Nephron (organoid): ENCODE results near the gene ARID1B.

ENCODE experiments used
- H3K27ac Mint-ChIP-seq, 3 experiments: 2 replicates each; pipeline ENCODE4 v1.8.0; 2020; ENCODE audit warnings: mixed read lengths in 3 of 3, mild to moderate bottlenecking in 2 of 3, moderate library complexity in 1 of 3
- H3K27me3 Mint-ChIP-seq: 2 replicates; pipeline ENCODE4 v1.8.0; 2021; ENCODE audit warnings: low read depth, mild to moderate bottlenecking, moderate library complexity, mixed read lengths
- H3K36me3 Mint-ChIP-seq: 2 replicates; pipeline ENCODE4 v1.8.0; 2020; ENCODE audit warnings: low read depth, mixed read lengths
- H3K4me1 Mint-ChIP-seq: 2 replicates; pipeline ENCODE4 v1.8.0; 2020; ENCODE audit warnings: mixed read lengths
- H3K4me3 Mint-ChIP-seq, 3 experiments: 2 replicates each; pipeline ENCODE4 v1.8.0; 2020; ENCODE audit warnings: mild to moderate bottlenecking in 3 of 3, mixed read lengths in 3 of 3, moderate library complexity in 2 of 3
- H3K9me3 Mint-ChIP-seq: 2 replicates; pipeline ENCODE4 v1.8.0; 2020; ENCODE audit warnings: mixed read lengths
- TF ChIP-seq, protein P1 (sequence below), 3 experiments: fragments of 200-600 bp; sonication (generic); IDR thresholded peaks; one replicate each; pipeline ENCODE4 v1.5.0; 2021; ENCODE audit warnings: antibody characterized with exemption in 3 of 3; ENCODE audit not compliant: unreplicated experiment in 3 of 3

The ARID1B gene

DNA sequence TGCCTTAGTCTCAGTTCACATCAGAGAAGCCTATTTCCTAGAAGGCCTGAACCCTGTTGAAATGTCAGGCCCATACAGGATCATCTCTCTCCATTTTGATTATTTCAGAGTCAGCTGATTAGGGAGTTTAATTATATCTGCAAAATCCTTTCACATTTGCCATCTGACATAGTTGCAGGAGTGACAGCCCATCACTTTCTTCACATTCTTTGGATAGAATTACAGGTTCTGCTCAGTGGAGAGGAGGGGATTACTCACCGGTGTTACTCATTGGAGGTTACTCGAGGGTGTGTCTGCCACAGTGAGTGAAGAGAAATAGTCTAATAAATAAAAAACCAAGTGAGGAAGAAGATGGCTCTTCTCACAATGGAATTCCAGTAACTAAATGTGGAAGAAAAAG, 329.3 kb downstream of the ARID1B start:
- TF ChIP-seq, protein P1, sequence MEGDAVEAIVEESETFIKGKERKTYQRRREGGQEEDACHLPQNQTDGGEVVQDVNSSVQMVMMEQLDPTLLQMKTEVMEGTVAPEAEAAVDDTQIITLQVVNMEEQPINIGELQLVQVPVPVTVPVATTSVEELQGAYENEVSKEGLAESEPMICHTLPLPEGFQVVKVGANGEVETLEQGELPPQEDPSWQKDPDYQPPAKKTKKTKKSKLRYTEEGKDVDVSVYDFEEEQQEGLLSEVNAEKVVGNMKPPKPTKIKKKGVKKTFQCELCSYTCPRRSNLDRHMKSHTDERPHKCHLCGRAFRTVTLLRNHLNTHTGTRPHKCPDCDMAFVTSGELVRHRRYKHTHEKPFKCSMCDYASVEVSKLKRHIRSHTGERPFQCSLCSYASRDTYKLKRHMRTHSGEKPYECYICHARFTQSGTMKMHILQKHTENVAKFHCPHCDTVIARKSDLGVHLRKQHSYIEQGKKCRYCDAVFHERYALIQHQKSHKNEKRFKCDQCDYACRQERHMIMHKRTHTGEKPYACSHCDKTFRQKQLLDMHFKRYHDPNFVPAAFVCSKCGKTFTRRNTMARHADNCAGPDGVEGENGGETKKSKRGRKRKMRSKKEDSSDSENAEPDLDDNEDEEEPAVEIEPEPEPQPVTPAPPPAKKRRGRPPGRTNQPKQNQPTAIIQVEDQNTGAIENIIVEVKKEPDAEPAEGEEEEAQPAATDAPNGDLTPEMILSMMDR (IDR thresholded peaks at IDR 0.05; ENCODE audit: unreplicated experiment in 3 of 3) = no peak
- Mint-ChIP-seq H3K9me3 (no peaks in the 10 kb centered on the region), H3K27me3 (no peaks in the 10 kb centered on the region), H3K4me1 (peaks cover 29% of the 10 kb centered on the region), H3K36me3 (peaks cover 39% of the 10 kb centered on the region), H3K27ac (peak overlapping the region in 1 of 3 experiments; percentile 29), H3K4me3 (no peak overlapping the region)

DNA sequence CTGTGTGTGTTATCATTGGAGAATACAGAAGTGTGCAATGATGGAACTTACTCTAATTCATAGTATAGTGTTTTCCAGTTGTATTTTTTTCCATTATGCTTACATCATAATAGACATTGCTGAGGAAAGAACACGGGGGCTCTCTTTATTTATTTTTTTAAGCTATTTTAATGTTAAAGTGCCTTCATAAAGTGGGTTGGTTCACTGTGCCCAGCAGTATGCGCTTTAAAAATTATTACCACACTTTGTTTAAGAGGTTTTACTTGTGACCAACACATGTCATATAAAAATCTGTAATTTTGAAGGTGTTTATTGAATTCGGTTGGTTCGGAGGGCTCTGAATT, 330.4 kb downstream of the ARID1B start:
- H3K9me3 Mint-ChIP-seq = no peaks in the 10 kb centered on the region
- peaks cover 29% of the 10 kb centered on the region for H3K4me1 Mint-ChIP-seq
- H3K27ac Mint-ChIP-seq = peak overlapping the region in 2 of 3 experiments; percentile 3 to 47
- TF ChIP-seq, protein P1 (IDR thresholded peaks at IDR 0.05; ENCODE audit: unreplicated experiment in 3 of 3) = no peak
- H3K27me3 Mint-ChIP-seq = no peaks in the 10 kb centered on the region
- no peak overlapping the region for H3K4me3 Mint-ChIP-seq
- H3K36me3 Mint-ChIP-seq = peaks cover 44% of the 10 kb centered on the region

DNA sequence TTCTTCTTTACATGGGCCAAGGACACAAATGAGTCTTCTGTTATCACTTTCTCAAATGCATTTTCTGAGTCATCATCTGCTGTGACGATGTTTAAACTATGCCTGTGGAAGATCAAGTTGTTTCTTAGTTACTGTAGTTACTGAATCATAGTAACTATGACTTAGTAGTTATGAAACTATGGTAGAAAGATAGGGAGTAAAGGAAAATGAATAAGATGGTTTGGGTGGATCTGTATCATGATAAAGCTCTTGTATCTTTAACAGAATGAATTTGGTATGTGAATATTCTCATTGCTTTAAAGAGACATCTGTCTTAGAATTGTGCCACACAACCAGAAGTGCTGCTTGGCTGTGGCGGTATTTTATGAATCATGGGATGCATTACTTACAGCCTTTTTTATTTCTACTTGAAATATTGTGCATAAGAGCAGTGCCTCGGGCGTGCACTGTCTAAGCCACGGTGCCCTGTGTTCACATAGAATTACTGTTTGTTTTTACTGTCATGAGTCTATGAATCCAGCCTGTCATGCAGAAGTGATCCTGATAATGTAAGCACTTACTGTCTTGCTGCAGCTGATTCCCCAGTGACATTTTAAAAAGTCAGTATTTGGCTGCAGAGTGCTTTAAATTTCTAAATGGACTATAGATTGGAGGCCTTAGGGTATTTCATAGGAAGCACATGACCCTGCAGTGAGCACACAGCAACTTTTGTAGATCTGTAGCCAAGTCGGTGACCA, 330.9 kb downstream of the ARID1B start:
- TF ChIP-seq, protein P1 (IDR thresholded peaks at IDR 0.05; ENCODE audit: unreplicated experiment in 3 of 3) = no peak
- Mint-ChIP-seq H3K27me3 (no peaks in the 10 kb centered on the region), H3K4me3 (no peak overlapping the region), H3K27ac (peak overlapping the region in 2 of 3 experiments; percentile 3 to 47), H3K36me3 (peaks cover 41% of the 10 kb centered on the region), H3K9me3 (no peaks in the 10 kb centered on the region), H3K4me1 (peaks cover 29% of the 10 kb centered on the region)

DNA sequence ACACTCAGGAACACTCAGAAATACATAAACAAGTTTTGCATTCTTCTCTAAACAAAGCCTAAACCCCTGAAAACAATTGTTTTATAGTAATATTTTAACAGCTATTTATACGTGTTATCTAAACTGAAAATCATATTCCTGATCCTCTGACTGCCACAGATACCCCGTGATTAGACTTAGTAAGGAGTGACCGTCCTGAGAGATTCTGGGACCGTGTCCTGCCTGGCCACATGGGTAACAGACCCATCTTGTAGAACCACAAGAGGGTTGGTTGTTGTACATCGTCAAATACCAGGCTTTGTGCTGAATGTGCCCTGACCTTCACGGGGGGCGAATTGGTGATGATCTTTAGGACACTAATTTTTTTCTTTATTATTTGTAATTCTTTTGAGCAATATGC, 331.7 kb downstream of the ARID1B start:
- Mint-ChIP-seq H3K9me3 (no peaks in the 10 kb centered on the region), H3K4me3 (no peak overlapping the region), H3K27ac (no peak overlapping the region), H3K4me1 (peaks cover 29% of the 10 kb centered on the region), H3K36me3 (peaks cover 41% of the 10 kb centered on the region), H3K27me3 (no peaks in the 10 kb centered on the region)
- TF ChIP-seq, protein P1 (IDR thresholded peaks at IDR 0.05; ENCODE audit: unreplicated experiment in 3 of 3) = no peak

DNA sequence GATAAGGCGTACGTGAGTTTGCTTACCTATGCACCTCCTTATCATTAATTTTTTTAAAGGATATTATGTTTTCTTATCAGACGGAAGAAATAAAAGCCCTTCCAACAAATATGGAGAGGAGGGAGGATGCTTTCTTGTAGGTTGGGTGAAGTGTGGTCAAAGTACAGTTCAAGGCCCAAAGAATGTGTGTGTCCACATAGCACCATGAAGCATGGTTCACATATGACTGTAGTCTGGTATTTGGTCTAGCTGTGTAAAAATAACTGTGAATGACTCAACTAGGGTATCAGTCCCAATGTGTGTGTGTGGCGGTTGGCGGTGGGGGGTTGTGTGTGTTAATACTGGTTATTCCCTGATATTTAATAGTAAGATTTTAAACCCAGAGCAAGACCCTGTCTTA, 333.4 kb downstream of the ARID1B start:
- H3K36me3 Mint-ChIP-seq = peaks cover 39% of the 10 kb centered on the region
- H3K27me3 Mint-ChIP-seq = no peaks in the 10 kb centered on the region
- peaks cover 19% of the 10 kb centered on the region for H3K4me1 Mint-ChIP-seq
- H3K27ac Mint-ChIP-seq = no peak overlapping the region
- no peak overlapping the region for H3K4me3 Mint-ChIP-seq
- TF ChIP-seq, protein P1 (IDR thresholded peaks at IDR 0.05; ENCODE audit: unreplicated experiment in 3 of 3) = no peak
- H3K9me3 Mint-ChIP-seq = no peaks in the 10 kb centered on the region

DNA sequence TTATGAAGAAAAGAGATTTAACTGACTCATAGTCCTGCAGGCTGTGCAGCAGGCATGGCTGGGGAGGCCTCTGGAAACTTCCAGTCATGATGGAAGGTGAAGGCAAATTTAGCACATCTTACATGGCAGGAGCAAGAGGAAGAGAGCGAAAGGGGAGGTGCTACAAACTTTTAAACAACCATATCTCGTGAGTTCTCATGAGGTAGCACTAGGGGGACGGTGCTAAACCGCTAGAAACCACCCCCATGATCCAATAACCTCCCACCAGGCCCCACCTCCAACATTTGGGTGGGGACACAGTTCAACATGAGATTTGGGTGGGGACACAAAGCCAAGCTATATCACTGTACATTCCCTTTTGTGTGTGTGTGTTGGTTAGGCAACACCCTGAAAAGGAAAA, 336.2 kb downstream of the ARID1B start:
- TF ChIP-seq, protein P1 (IDR thresholded peaks at IDR 0.05; ENCODE audit: unreplicated experiment in 3 of 3) = no peak
- Mint-ChIP-seq H3K27me3 (no peaks in the 10 kb centered on the region), H3K4me1 (peaks cover 2% of the 10 kb centered on the region), H3K27ac (no peak overlapping the region), H3K4me3 (no peak overlapping the region), H3K36me3 (peaks cover 39% of the 10 kb centered on the region), H3K9me3 (no peaks in the 10 kb centered on the region)
